ENCODE measurements around the gene MYLK4. TPM values are rescaled to one million over a fixed set of nuclear protein-coding genes. Genes with fewer than 3 reads are reported as not detected.

The MYLK4 gene
- total and polyA plus RNA-seq, 2 of the 13 experiments (the other 11 are each of a cell fraction or from before 2014, with no cell fraction given) = 0.26 to 0.29 TPM

GRCh38 chr6:2634139-2634964, 116.4 kb downstream of the MYLK4 start (continued):
- TF ChIP-seq TFDP2 (CRISPR knock-in tag; IDR thresholded peaks at IDR 0.05) (peak; percentile 39; the same call in 1 of the 2 replicates), ZNF280B (CRISPR knock-in tag; IDR thresholded peaks at IDR 0.05; ENCODE audit: borderline replicate concordance) (no peak), ZNF234 (CRISPR knock-in tag; conservative IDR thresholded peaks at IDR 0.05) (no peak), HNRNPUL1 (IDR thresholded peaks at IDR 0.05; ENCODE audit: low read depth, low read length) (no peak), ZBTB3 (CRISPR knock-in tag; IDR thresholded peaks at IDR 0.05; ENCODE audit: borderline replicate concordance, low read depth) (no peak), ZFP62 (CRISPR knock-in tag; IDR thresholded peaks at IDR 0.05) (no peak), ZNF446 (CRISPR knock-in tag; IDR thresholded peaks at IDR 0.05) (0 out of 2 replicates have a peak, but pooled peaks have one; percentile 69), NFIB (CRISPR knock-in tag; IDR thresholded peaks at IDR 0.05; ENCODE audit: borderline replicate concordance) (no peak), RCOR2 (CRISPR knock-in tag; IDR thresholded peaks at IDR 0.05) (no peak), SAP130 (CRISPR knock-in tag; IDR thresholded peaks at IDR 0.05; ENCODE audit: low read depth) (peak; percentile 39; the same call in 1 of the 2 replicates), PTBP1 (IDR thresholded peaks at IDR 0.05; ENCODE audit: low read depth, low read length, poor library complexity, severe bottlenecking) (no peak), ZNF318 (CRISPR knock-in tag; IDR thresholded peaks at IDR 0.05) (no peak), ZNF639 (CRISPR knock-in tag; conservative IDR thresholded peaks at IDR 0.05) (no peak), GMEB2 (CRISPR knock-in tag; IDR thresholded peaks at IDR 0.05; ENCODE audit: low read depth) (no peak)

Data from HepG2 (cell line).